ENCODE results near the gene DCHS1.

GRCh38 chr11:6694229-6694535, 38.6 kb upstream of the DCHS1 start:
- no peak for TF ChIP-seq ZNF121 (CRISPR knock-in tag; IDR thresholded peaks at IDR 0.05)
- no peak for TF ChIP-seq ADNP (CRISPR knock-in tag; IDR thresholded peaks at IDR 0.05)
- TF ChIP-seq TCF7 (IDR thresholded peaks at IDR 0.05; ENCODE audit: low read depth), result no peak
- TF ChIP-seq ZNF205 (CRISPR knock-in tag; IDR thresholded peaks at IDR 0.05), result no peak
- no peak for TF ChIP-seq REXO4 (CRISPR knock-in tag; IDR thresholded peaks at IDR 0.05; ENCODE audit: borderline replicate concordance)
- TF ChIP-seq, protein P1, sequence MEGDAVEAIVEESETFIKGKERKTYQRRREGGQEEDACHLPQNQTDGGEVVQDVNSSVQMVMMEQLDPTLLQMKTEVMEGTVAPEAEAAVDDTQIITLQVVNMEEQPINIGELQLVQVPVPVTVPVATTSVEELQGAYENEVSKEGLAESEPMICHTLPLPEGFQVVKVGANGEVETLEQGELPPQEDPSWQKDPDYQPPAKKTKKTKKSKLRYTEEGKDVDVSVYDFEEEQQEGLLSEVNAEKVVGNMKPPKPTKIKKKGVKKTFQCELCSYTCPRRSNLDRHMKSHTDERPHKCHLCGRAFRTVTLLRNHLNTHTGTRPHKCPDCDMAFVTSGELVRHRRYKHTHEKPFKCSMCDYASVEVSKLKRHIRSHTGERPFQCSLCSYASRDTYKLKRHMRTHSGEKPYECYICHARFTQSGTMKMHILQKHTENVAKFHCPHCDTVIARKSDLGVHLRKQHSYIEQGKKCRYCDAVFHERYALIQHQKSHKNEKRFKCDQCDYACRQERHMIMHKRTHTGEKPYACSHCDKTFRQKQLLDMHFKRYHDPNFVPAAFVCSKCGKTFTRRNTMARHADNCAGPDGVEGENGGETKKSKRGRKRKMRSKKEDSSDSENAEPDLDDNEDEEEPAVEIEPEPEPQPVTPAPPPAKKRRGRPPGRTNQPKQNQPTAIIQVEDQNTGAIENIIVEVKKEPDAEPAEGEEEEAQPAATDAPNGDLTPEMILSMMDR (CRISPR knock-in tag; IDR thresholded peaks at IDR 0.05), result no peak
- no peak for TF ChIP-seq SRSF4 (IDR thresholded peaks at IDR 0.05; ENCODE audit: low read depth, low read length, poor library complexity, severe bottlenecking)
- TF ChIP-seq, protein P2, sequence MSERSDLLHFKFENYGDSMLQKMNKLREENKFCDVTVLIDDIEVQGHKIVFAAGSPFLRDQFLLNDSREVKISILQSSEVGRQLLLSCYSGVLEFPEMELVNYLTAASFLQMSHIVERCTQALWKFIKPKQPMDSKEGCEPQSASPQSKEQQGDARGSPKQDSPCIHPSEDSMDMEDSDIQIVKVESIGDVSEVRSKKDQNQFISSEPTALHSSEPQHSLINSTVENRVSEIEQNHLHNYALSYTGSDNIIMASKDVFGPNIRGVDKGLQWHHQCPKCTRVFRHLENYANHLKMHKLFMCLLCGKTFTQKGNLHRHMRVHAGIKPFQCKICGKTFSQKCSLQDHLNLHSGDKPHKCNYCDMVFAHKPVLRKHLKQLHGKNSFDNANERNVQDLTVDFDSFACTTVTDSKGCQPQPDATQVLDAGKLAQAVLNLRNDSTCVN (CRISPR knock-in tag; IDR thresholded peaks at IDR 0.05; ENCODE audit: borderline replicate concordance), result no peak
- TF ChIP-seq, protein P3, sequence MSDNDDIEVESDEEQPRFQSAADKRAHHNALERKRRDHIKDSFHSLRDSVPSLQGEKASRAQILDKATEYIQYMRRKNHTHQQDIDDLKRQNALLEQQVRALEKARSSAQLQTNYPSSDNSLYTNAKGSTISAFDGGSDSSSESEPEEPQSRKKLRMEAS (IDR thresholded peaks at IDR 0.05), result no peak
- no peak for TF ChIP-seq LCORL (IDR thresholded peaks at IDR 0.05)
- TF ChIP-seq LCORL (CRISPR knock-in tag; IDR thresholded peaks at IDR 0.05), result no peak
- no peak for TF ChIP-seq HDAC2 (CRISPR knock-in tag; IDR thresholded peaks at IDR 0.05)
- no peak for TF ChIP-seq KDM5A (IDR thresholded peaks at IDR 0.05; ENCODE audit: borderline replicate concordance, low read length)
- no peak for TF ChIP-seq ZSCAN9 (CRISPR knock-in tag; IDR thresholded peaks at IDR 0.05; ENCODE audit: borderline replicate concordance)
